ENCODE data around the gene COPS6.

The COPS6 gene

DNA sequence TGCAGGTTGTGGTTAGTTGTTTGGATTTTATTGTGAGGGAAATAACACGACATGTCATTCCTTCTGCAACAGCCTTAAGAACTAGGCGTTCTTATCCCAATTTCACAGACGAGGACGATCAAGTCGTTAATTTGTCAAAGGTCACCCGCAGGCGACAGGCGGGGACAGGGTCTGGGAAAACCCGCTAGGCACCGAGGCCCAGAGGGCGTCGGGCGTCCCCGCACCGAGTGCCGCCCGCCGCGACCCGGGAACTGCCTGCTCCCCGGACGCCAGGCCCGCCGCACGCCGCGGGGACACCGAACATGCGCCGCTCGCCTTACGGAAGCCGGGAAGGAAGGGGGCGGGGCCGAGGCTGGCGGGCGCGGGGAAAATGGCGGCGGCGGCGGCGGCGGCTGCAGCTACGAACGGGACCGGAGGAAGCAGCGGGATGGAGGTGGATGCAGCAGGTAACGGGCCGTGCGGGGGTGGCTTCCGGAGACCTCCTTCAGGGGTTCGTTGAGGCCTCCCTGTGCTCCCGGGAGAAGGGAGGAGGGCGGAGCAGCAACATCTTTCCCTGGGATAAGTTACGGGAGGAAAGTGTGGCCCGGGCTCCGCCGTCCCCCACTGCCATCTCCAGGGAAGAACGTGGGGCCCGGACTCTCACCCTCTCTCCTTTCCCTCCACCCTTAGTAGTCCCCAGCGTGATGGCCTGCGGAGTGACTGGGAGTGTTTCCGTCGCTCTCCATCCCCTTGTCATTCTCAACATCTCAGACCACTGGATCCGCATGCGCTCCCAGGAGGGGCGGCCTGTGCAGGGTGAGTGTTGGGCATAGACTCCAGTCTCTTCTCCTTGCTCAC is at the start of gene COPS6 (continued):
- TF ChIP-seq ZNF366 (tag by site-specific recombination; conservative IDR thresholded peaks at IDR 0.05) (peak; percentile 28), ZNF423 (tag by site-specific recombination; IDR thresholded peaks at IDR 0.05) (peak; percentile 65), ZBTB17 (tag by site-specific recombination; IDR thresholded peaks at IDR 0.05) (no peak), ZNF555 (tag by site-specific recombination; conservative IDR thresholded peaks at IDR 0.05) (no peak), ZNF169 (tag by site-specific recombination; IDR thresholded peaks at IDR 0.05) (no peak), ZBTB26 (tag by site-specific recombination; optimal IDR thresholded peaks at IDR 0.05) (peak; percentile 84), ZBTB20 (tag by site-specific recombination; IDR thresholded peaks at IDR 0.05) (peak; percentile 81), ZNF148 (tag by site-specific recombination; IDR thresholded peaks at IDR 0.05; ENCODE audit: borderline replicate concordance) (no peak), SP7 (tag by site-specific recombination; IDR thresholded peaks at IDR 0.05) (peak; percentile 73), ZNF639 (tag by site-specific recombination; IDR thresholded peaks at IDR 0.05) (peak; percentile 54; the same call in 1 of the 2 replicates), OVOL3 (tag by site-specific recombination; IDR thresholded peaks at IDR 0.05) (no peak; the same call in 1 of the 2 replicates), KLF16 (tag by site-specific recombination; IDR thresholded peaks at IDR 0.05) (peak; percentile 83), ZNF132 (tag by site-specific recombination; IDR thresholded peaks at IDR 0.05; ENCODE audit: borderline replicate concordance) (no peak), GLIS1 (tag by site-specific recombination; IDR thresholded peaks at IDR 0.05) (peak; percentile 36; the same call in 1 of the 2 replicates), ZNF629 (tag by site-specific recombination; IDR thresholded peaks at IDR 0.05) (peak; percentile 69), ZNF76 (tag by site-specific recombination; IDR thresholded peaks at IDR 0.05; ENCODE audit: borderline replicate concordance, low read depth) (peak; percentile 80), ZNF561 (tag by site-specific recombination; IDR thresholded peaks at IDR 0.05; ENCODE audit: borderline replicate concordance) (peak; percentile 88; the same call in 1 of the 2 replicates), ZNF610 (tag by site-specific recombination; IDR thresholded peaks at IDR 0.05; ENCODE audit: borderline replicate concordance) (peak; percentile 71; the same call in 1 of the 2 replicates), EGR2 (tag by site-specific recombination; IDR thresholded peaks at IDR 0.05; ENCODE audit: low read depth) (peak; percentile 36; the same call in 1 of the 2 replicates), ZNF19 (tag by site-specific recombination; IDR thresholded peaks at IDR 0.05; ENCODE audit: low read depth) (no peak), ZNF501 (tag by site-specific recombination; IDR thresholded peaks at IDR 0.05) (peak; percentile 85), ZNF623 (tag by site-specific recombination; IDR thresholded peaks at IDR 0.05) (0 out of 2 replicates have a peak, but pooled peaks have one; percentile 23), ZNF391 (tag by site-specific recombination; IDR thresholded peaks at IDR 0.05; ENCODE audit: borderline replicate concordance, low read depth) (peak; percentile 45; the same call in 1 of the 2 replicates), KLF8 (tag by site-specific recombination; IDR thresholded peaks at IDR 0.05) (peak; percentile 65; the same call in 1 of the 2 replicates), SP3 (tag by site-specific recombination; IDR thresholded peaks at IDR 0.05) (peak; percentile 82)
- TF ChIP-seq, protein P1, sequence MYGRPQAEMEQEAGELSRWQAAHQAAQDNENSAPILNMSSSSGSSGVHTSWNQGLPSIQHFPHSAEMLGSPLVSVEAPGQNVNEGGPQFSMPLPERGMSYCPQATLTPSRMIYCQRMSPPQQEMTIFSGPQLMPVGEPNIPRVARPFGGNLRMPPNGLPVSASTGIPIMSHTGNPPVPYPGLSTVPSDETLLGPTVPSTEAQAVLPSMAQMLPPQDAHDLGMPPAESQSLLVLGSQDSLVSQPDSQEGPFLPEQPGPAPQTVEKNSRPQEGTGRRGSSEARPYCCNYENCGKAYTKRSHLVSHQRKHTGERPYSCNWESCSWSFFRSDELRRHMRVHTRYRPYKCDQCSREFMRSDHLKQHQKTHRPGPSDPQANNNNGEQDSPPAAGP (tag by site-specific recombination; IDR thresholded peaks at IDR 0.05): peak; percentile 54; the same call in 1 of the 2 replicates
- TF ChIP-seq, protein P2, sequence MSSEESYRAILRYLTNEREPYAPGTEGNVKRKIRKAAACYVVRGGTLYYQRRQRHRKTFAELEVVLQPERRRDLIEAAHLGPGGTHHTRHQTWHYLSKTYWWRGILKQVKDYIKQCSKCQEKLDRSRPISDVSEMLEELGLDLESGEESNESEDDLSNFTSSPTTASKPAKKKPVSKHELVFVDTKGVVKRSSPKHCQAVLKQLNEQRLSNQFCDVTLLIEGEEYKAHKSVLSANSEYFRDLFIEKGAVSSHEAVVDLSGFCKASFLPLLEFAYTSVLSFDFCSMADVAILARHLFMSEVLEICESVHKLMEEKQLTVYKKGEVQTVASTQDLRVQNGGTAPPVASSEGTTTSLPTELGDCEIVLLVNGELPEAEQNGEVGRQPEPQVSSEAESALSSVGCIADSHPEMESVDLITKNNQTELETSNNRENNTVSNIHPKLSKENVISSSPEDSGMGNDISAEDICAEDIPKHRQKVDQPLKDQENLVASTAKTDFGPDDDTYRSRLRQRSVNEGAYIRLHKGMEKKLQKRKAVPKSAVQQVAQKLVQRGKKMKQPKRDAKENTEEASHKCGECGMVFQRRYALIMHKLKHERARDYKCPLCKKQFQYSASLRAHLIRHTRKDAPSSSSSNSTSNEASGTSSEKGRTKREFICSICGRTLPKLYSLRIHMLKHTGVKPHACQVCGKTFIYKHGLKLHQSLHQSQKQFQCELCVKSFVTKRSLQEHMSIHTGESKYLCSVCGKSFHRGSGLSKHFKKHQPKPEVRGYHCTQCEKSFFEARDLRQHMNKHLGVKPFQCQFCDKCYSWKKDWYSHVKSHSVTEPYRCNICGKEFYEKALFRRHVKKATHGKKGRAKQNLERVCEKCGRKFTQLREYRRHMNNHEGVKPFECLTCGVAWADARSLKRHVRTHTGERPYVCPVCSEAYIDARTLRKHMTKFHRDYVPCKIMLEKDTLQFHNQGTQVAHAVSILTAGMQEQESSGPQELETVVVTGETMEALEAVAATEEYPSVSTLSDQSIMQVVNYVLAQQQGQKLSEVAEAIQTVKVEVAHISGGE (tag by site-specific recombination; conservative IDR thresholded peaks at IDR 0.05; ENCODE audit: low read depth): peak; percentile 77

Measured in HEK293 (cell line).